ENCODE results near the gene ANKRD27. TPM values are rescaled to one million over a fixed set of nuclear protein-coding genes. Genes with fewer than 3 reads are reported as not detected.
A peak's percentile ranks its signal among the peaks of the same experiment; 100 is the strongest.

The ANKRD27 gene
- total and polyA plus RNA-seq, 2 donors (not counting 1 experiment from before 2014, with no cell fraction given): 12.9 to 43.8 TPM

- peak overlapping the region; percentile 86 for H3K4me3 Mint-ChIP-seq
- TF ChIP-seq CTCF (IDR thresholded peaks at IDR 0.05): no peak
- TF ChIP-seq EZH2 (IDR thresholded peaks at IDR 0.05; ENCODE audit: borderline replicate concordance, insufficient read depth, low read depth, low read length, poor library complexity, severe bottlenecking): no peak
- peaks cover 7% of the 10 kb centered on the region for H3K79me2 ChIP-seq (ENCODE audit: control insufficient read depth, insufficient read depth, low read length)
- no peaks in the 10 kb centered on the region for H3K9me3 Mint-ChIP-seq (ENCODE audit: insufficient read depth)
- H3K4me1 ChIP-seq (ENCODE audit: control insufficient read depth in 2 of 2, insufficient read depth in 2 of 2, low read length in 2 of 2): peaks cover 13 to 19% of the 10 kb centered on the region in 2 donors
- H3K9ac ChIP-seq (ENCODE audit: low read length): peak overlapping the region; percentile 80
- H3K9me3 ChIP-seq (ENCODE audit: control extremely low read depth in 1 of 3, control insufficient read depth in 2 of 3, insufficient read depth in 1 of 3, low read length in 2 of 3): peaks cover 0 to 5% (median 0%) of the 10 kb centered on the region in 3 donors
- 4% methylated on average over 21 of the region's 27 CpGs for WGBS (ENCODE audit: insufficient coverage)
- peaks cover 18% of the 10 kb centered on the region for H3K4me1 Mint-ChIP-seq
- peak overlapping the region; percentile 91 for H3K4me2 ChIP-seq (replicated peaks; ENCODE audit: low read depth, low read length, poor library complexity, severe bottlenecking)
- ChIA-PET CTCF (interaction anchor here (0.9 kb wide), 1 partner anchor 18 kb away, joined by 3 read pairs; no protein-coding TSS in a partner anchor), POLR2A (no interaction called here)
- H3K27me3 Mint-ChIP-seq: peaks cover 3% of the 10 kb centered on the region
- DNase-seq: no peak
- H3K4me3 ChIP-seq (ENCODE audit: control extremely low read depth in 1 of 5, extremely low read depth in 1 of 5, insufficient read depth in 1 of 5, low read depth in 2 of 5, low read length in 4 of 5): peak overlapping the region; percentile 51 to 85 (median 73)
- H4K20me1 ChIP-seq (ENCODE audit: control insufficient read depth, insufficient read depth, low read length, poor library complexity, severe bottlenecking): no peaks in the 10 kb centered on the region
- H3K27ac ChIP-seq (ENCODE audit: low read length in 2 of 2): peak overlapping the region in 1 of 2 donors; percentile 78
- peak overlapping the region; percentile 94 for H2AFZ ChIP-seq (ENCODE audit: insufficient read depth, low read depth, low read length, poor library complexity, severe bottlenecking)
- peak overlapping the region; percentile 38 for H3K27ac Mint-ChIP-seq
- H3K27me3 ChIP-seq (replicated peaks in 1 of 4; ENCODE audit: control extremely low read depth in 1 of 4, control insufficient read depth in 3 of 4, insufficient read depth in 4 of 4, low read length in 3 of 4): no peaks in the 10 kb centered on the region
- H3K36me3 ChIP-seq (replicated peaks in 1 of 2; ENCODE audit: control extremely low read depth in 1 of 2, control insufficient read depth in 1 of 2, extremely low read depth in 1 of 2, insufficient read depth in 2 of 2, low read length in 1 of 2): peaks cover 3 to 22% of the 10 kb centered on the region in 2 experiments
- ATAC-seq (ENCODE audit: low read depth): no peak
- intact Hi-C loops (cut with micrococcal nuclease): loop anchor here (1.0 to 5.0 kb wide), 6 partner anchors 94 to 595 kb away; partner anchors contain the start of genes ANKRD27, CEP89, DPY19L3 and FAAP24
These were observed 93.2 kb downstream of the ANKRD27 start for GRCh38 chr19:32581705-32582179.
